Fibroblast of the conjunctiva (primary cell): ENCODE results near the gene MYBPC3.
"Not testable (repeated sequence)": the region's sequence is repeated elsewhere in the genome, so short reads cannot be mapped to it uniquely, and the experiment has no call there.

Source experiments
- DNase-seq: peaks from one replicate; pipeline ENCODE4 v3.0.0-alpha.2; 2010; ENCODE audit warnings: low read depth

MYBPC3 gene

DNA sequence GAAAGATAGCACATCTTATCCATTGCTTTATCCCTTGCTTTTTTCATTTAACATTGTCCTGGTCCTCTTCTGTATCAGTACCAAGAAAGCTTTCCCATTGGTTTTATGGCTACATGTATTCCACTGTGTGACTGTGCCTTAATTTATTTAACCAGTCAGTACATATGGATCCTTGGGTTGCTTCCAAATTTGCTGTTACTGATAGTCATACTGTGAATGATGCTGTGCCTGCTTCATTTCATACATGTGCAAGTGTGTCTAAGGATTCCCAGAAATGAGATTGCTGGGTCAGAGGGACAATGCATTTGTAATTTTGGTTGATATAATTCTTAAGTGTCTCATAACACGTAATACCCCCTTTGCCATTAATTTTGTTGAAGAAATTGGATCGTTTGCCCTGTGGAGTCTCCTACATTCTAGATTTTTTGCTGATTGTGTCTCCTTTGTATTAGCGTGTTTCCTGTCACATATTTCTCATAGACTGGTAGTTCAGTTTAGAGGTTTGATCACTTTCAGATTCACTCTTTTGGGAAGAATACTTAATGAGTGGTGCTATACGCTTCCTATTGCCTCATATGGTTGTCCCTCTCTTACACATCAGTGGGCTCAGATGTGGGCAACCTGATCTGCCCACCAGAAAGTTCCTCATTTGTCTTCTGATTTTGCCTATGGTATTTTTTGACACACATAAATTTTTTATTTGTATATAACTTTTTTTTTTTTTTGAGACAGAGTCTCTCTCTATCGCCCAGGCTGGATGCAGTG lies 35.3 kb downstream of the MYBPC3 start:
- DNase-seq, result no peak

DNA sequence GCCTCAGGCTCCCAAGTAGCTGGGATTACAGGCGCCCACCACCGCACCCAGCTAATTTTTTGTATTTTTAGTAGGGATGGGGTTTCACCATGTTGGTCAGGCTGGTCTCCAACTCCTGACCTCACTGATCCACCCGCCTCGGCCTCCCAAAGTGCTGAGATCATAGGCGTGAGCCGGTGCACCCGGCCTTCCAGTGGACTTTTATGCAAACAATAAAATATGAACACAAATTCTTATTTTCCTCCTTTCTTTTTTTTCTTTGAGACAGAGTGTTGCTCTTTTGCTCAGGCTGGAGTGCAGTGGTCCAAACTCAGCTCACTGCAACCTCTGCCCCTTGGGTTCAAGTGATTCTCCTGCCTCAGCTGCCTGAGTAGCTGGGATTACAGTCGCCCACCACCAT lies 36.0 kb downstream of the MYBPC3 start:
- DNase-seq, result not testable (repeated sequence)

DNA sequence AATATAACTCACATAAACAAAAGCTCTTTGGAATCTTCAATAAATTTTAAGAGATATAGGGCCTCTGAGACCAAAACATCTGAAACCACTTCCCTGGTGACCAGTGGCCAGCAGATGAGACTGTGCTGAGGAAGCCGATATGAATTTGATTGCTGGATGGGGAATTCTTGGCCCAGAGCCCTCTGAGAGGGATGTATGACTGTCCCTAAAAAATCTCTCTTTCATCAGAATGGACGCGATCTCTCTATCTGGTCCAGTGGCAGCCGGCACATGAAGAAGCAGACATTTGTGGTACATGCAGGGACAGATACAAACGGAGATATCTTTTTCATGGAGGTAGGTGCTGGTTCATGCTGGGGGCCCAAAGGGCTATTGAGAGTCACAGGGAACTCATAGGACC lies 37.5 kb downstream of the MYBPC3 start:
- DNase-seq, result no peak

DNA sequence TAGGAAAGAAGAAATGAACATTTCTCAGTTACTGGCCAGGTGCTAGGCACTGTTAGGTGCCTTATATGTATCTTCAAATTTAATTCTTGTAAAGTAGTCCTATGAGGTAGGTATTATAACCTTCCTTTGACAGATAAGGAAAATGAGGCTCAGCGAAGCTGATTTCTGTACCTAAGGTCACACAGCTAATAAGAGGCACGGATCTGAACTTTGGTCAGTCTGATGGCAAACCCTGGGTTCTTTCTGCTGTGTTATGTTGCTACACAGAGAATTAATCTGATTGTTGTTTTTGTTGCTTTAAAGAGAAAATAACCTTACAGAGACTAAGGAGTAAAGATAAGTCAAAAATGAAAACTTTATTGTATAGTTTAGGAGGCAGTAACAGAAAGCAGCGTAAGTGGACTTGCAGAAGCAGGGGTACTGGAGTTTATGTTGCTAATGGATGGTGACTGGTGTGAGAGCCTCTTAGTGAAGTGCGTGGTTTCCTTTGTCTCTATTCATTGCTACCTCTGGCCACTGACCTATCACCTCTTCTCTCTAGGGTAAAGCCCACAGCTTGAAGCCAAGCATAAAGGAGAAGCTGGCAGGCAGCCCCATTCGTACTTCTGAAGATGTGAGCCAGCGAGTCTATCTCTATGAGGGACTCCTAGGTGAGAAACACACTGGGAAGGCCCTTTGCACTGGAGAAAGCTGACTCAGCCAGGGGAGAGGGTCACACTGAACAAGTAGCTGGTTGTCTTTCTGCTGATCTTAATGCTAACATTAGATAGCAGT lies 44.3 kb downstream of the MYBPC3 start:
- no peak for DNase-seq

DNA sequence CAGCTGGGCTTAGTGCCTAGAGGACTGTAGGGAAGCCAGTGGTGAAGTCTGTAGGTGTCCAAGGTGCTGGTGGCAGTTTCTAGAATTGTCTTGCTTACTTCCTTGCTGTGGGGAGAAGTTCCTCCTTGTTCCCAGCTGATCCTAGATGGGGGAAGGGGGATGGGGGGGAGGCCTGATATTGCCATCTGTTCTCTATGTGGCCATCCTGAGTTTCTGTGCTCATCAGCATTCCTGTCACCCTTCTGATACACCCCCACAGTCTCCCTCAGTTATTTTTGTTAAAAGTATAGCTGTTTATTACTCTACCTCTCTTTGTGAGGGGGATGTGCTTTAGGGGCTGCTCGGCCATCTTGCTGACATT lies 46.0 kb downstream of the MYBPC3 start:
- DNase-seq, result no peak

DNA sequence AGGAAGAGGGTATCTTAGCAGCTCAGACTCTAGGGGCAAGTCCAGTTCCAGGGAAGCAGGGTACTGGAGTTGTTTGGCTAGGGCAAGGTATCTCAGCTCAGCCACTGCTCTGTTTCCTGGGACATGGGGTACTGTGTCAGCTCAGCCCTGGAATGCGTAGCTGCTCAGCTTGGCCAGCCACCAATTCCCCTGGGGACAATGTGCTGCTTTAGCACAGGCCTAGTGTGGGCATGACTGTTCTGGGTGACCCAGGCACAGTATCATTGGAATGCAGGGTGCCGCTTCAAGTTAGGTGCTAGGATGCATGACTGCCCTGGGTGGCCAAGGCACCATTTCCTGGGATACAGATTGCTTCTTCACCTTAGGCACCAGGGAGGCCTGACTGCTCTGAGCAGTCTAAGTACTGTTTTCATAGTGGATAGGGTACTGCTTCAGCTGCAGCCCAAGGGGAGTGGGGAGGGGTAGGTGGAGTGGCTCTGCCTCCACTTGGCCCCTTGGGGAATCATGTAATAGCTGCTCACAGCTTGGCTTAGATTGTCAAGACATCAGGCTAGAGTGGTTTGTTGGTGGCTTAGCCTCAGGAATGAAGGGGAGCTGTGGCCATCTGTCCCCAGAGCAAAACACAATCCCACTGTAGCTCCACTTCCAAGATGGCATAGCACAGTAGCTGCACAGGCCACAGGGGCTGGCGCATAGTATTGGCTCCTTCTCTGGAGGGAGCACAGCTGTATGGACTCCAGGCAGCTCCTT lies 46.6 kb downstream of the MYBPC3 start:
- DNase-seq, result no peak

DNA sequence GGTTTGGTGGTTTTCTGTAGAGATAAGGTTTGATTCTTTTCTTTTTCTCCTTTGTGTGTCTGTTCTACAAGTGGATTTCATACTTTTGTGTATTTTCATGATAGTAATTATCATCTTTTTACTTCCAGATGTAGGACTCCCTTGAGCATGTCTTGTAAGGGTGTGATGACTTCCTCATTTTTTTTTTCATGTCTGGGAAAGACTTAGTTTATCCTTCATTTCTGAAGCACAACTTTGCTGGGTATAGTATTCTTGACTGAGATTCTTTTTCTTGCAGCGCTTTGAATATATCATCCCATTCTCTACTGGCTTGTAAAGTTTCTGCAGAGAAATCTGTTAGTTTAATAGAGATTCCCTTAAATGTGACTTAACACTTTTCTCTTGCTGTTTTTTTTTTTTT lies 49.6 kb downstream of the MYBPC3 start:
- DNase-seq, result no peak

DNA sequence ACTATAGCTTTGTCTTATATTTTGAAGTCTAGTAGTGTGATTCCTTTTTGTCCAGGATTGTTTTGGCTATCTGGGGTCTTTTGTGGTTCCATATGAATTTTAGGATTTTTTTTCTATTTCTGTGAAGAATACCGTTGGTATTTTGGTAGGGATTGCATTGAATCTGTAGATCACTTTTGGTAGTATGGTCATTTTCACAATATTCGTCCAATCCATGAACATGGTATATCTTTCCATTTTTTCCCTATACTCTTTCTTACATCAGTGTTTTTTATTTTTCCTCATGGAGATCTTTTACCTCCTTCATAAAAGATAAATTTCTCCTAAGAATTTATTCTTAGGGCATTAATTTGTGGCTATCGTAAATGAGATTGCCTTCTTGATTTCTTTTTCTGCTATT lies 53.4 kb downstream of the MYBPC3 start:
- DNase-seq, result no peak

DNA sequence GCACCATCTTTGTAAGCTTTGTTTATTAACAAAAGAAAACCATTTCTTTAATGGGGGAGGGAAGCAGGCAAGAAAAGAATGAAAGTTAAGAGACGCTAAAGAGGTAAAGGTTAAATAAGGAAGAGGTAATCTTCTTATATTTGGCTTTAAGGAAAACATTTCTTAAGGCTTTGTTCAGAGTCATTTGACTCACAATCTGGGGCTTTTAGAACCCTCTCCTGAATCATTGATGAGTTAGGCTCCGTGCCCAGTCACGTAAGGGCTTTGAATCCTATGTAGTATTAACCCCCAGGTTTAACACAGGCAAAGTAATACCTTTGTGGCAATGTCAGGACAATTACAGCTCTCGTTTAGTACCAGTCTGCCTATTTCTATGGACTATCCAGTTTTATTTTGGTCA lies 56.5 kb downstream of the MYBPC3 start:
- DNase-seq, result no peak

DNA sequence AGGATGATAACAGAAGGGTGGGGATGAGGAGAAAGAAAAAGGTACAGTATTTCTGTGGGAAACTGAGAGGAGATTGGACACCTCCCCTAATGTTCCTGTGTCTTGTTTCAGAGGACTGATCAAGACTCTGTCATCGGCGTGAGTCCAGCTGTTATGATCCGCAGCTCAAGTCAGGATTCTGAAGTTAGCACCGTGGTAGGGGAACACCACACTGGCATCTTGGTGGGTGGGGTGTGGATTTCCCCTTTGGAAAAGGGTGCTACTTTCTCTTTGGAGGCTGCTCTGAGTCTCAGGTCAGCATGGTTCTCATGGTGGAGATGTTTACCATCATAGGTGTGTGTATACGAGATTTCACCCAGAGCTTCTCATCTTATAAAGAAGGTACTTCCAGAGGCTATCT lies 57.1 kb downstream of the MYBPC3 start:
- no peak for DNase-seq

DNA sequence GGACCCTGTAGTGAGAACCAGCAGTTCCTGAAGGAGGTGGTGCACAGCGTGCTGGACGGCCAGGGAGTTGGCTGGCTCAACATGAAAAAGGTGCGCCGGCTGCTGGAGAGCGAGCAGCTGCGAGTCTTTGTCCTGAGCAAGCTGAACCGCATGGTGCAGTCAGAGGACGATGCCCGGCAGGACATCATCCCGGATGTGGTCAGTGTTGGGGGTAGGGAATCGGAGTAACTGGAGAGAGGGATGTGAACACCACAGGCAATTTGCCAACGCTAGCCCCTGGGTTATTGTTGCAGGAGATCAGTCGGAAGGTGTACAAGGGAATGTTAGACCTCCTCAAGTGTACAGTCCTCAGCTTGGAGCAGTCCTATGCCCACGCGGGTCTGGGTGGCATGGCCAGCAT lies 62.6 kb downstream of the MYBPC3 start:
- DNase-seq, result no peak

DNA sequence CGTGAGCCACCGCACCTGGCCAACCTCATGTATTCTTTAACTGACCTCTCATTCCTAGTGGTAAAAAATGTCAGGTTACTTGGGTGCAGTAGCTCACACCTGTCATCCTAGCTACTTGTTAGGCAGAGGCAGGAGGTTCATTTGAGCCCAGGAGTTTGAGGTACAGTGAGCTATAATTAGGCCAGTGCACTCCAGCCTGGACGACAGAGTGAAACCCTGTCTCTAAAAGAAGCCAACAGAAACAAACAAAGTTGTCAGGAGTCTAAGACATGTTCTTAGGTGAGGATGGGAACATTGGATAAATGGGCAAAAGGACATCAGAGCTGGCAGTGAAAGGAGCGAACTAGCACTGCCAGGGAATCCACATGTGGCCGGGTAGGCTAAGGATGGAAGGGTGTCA lies 64.4 kb downstream of the MYBPC3 start:
- no peak for DNase-seq

DNA sequence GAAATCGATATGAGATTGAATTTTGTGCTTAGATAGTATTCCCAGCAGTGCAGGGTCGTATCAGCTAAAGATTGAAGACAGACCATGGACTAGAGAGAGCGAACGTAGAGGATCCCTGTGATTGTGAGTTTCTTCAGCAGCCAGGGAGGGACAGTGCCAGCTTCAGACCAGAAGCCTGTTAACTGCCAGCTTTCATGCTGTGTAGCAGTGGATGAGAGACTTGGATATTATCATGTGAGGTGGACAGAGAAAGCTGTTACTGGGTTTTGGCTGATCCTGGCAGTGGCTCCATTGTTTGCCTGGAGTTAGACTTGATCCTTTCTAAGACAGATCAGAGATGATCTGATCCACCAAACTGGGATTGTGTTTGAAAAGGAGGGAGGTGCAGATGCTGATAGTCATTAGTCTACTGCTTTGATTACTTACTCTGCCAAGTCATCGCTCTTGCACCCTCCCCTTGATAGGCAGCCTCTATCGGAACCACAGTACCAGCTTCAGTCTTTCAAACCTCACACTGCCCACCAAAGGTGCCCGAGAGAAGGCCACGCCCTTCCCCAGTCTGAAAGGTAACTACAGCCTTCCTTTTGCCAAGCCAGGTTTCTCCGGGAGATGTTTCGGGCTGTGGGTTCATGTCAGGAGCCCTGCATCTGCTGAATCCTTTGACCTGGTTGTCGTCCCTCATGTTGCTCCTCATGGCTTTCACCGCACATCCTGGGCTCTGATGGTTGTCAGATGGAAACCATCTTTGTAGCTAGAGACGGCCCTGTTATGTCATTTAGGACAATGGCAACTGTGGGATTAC lies 66.3 kb downstream of the MYBPC3 start:
- DNase-seq, result no peak

DNA sequence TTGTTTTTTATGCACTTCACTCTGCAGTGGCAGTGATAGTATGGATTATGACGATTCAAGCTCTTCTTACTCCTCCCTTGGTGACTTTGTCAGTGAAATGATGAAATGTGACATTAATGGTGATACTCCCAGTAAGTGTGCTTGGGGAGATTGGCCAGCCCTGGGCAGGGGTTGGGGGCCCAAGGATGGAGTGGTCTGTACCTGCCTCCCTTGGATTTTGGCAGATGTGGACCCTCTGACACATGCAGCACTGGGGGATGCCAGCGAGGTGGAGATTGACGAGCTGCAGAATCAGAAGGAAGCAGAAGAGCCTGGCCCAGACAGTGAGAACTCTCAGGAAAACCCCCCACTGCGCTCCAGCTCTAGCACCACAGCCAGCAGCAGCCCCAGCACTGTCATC lies 68.4 kb downstream of the MYBPC3 start:
- no peak for DNase-seq

DNA sequence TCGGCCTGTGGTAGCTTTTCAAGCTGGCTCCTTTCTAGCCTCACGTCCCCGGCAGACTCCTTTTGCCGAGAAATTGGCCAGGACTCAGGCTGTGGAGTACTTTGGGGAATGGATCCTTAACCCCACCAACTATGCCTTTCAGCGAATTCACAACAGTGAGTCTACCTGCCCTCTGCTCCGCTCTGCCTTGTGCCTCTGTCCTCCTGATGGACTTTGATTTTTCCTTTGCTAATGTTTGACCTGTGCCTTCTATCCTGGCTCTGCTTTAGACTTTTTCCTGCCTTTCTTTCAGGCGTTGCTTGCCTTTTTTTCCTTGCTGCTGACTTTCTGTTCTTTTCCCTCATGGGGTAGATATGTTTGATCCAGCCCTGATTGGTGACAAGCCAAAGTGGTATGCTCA lies 70.0 kb downstream of the MYBPC3 start:
- no peak for DNase-seq
